NCI-H510A (cell line): ENCODE results near the gene EIF4E1B.

Source experiments
- DNase-seq: peaks from one replicate; lab custom pipeline; 2025; lab: John Stamatoyannopoulos, UW

EIF4E1B gene

DNA sequence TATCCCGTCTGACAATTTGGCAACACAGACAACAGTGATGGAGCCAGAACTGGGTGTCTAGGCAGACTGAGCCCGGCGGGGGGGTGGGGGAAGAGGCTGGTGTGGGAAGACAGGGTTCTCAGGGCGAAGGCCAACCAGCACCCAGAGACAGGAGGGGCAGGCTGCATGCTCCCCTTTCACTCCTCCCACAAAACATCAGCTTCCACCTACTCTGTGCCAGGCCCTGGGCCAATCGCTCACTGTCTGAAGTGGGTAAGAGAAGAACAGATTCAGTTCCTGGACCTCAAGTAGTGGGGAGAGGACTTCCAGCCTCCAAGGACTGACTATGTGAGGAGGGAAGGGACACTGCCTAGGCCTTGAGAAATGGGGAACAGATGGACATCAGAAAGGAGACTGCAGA, 2.9 kb upstream of the EIF4E1B start:
- DNase-seq = no peak

DNA sequence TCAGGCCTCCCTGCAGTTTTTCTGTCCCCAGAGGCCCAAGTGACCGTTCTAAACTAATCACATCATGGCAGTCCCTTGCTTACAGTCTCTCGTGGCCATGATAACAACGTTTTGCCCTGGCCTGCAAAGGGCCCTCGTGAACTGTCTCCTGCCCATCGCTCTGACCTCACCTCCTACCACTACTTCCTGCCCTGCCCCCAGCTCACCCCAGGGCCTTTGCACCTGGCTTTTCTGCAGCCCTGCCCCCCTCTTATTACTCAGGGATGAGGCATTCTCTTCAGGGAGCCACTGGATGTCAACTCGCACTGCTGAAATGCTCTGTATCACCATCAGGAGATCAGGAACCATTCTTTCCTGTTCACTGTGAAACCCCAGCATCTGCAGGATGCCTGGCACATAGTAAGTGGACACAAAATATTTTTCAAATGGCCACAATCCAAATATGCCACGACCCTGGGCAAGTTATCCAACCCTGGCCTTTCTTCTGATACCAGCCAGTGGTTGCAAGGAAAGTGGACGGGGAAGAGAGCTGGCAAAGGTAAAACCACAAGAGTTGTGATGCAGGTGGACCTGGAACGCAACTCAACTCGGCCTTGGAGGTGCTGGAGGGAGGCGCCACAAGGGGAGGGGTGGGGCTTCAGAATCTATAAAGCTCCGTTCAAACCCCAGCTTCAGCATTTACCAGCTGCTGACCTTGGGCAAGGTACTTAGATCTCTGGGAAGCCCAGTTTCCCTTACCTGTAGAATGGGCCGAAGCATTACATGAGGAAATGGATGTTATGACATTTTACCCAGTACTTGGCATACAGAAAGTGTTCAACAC, 1.9 kb upstream of the EIF4E1B start:
- DNase-seq = no peak

DNA sequence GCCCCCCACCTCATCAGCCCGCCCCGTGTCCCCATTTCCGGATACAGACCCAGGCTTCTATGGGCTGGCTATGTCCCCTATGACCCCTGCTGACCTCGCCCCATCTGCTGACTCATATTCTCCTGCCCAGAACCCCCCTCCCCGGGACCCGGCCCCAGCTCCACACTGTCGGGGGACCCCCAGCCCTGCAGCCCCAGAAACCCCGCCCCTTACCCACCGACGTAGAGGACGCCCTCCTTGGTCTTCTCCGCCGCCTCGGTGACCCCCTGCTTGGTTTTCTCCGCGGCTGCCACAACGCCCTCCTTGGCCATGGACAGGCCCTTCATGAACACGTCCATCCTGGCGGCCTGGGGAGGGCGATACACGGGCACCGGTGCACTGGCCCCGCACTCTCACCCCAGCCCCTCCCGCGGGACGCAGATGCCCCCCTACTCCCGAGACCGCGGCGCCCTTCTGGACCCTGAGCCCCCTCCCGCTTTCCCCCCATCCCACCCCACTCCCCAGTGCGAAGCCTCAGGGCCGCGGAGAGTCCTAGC, 1.1 kb upstream of the EIF4E1B start:
- no peak for DNase-seq

DNA sequence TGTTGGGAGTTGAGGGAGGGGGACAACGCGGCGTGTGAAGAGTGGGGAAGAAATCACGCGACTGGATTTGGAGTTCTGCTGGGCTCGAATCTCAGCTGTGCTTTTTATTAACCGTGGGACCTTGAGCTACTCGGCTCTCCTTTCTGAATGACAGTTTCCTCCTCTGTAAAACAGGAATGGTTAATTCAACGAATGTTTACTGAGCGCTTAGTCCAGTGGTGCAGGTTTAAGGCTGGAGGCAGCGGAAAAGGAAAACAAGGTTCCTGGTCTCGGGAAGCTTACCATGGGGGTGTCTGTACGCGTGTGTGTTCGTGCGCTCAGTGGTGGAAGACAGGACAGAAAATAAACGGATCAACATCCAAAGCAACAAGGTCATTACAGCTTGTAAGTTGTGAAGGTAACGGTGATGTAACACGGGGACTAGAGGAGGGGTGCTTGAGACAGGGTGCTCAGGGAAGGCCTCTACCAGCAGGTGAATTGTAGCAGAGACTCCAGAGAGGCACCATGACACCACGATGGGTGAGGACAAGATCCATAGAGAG, 277 bp downstream of the EIF4E1B start:
- DNase-seq = no peak

DNA sequence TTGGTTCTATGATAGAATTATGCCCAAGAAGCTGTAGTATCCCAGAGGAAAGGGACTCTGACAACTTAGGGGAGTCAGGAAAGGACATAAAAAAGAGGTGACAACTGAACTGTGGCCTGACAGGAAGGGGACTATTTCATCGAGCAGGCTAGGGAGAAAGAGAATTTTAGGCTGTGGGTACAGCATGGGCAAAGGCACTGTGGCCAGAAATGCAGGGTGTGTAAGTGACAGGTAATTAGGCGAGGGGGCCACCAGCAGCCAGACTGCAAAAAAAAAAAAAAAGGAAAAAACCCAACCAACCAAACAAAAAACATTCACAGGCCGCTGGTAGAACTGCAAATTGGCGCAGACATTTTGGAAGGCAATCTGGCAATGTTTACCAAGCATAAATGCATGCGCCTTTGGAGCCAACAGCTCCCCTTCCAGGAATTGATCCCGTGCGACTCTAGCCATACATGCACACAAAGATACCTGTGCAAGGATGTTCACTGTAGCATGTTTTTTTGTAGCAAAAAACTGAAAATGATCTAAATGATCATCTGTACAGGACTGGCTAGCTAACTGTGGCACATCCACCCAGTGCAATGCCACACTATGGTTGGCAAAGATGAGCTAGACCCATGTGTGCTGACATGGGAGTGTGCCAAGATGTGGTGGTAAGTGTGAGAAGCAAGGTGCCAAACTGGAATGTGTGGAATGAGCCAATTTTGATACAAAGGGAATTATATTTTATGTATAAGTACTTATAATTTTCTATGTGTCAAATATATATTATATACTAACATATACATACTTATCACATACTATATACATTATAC, 1.1 kb downstream of the EIF4E1B start:
- DNase-seq = no peak

DNA sequence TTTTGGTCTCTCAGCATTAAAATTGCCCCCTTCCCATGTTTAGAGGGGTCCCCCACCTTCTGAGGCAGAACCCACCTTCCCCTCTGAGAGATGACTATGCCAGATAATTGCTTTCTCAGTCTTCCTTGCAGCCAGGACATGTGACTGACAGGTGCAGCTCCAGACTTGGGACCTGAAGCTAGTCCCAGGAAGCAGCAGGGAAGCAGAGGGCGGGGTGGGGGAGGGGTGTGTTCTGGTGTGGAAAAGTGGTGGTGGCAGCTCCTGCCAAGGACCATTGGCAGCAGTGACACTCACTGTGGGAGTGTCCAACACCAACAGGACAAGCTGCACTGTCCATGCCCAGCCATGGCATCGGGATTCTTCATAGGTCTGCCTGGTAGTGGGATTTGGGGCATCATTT, 2.3 kb downstream of the EIF4E1B start:
- DNase-seq = no peak

DNA sequence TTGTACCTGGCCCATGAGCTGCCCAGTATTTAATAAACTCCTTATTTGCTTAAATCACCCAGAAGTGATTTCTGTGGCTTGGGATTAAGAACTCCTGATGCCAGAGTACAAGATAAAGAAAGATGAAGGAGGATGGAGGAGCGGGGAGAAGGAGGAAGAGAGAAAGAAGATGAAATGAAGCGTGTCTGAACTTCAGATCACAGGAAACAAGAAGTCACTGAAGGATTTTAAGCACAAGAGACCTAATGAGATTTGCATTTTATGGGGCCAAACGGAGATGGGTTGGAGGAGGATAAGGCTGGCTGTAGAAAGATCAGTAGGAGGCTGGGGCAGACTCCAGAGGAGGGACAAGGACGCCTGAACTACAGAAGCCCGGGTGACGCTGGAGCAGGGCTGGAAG, 3.1 kb downstream of the EIF4E1B start:
- DNase-seq = no peak

DNA sequence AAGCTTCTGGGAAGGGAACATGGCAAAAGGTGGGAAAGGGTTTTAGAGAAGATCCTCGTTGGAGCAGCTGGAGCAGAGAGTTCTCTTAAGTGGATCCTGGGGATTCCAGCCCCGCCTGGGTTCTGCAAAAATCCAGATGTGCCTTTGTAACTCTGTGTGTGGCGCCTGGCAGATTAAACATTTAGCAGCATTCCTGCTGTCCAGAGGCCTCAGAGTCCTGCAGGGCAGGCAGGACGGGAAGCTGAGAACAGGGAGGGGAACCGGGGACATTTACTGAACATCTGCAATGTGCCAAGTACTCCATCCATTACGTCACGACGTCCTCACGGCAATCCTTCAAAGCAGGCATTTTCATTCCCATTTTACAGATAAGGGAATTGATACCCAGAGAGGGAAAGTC, 6.0 kb downstream of the EIF4E1B start:
- DNase-seq = no peak

DNA sequence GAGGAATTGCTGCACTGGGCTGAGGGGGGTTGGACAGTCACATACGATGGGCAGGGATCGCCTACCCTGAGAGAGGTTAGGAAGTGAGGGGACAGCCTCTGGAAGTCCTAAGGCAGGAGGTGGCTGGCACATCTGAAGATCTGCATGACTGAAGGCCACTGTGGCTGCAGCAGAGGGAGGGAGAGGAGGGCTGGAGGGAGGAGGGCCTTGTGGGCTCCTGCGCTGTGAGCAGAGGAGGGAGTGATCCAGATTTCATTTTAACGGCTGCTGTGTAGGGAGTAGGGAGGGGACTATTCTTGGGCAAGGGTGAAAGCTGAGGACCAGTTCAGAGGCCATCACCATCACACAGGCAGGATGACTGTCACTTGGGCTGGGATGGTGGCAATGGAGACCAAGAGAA, 7.1 kb downstream of the EIF4E1B start:
- DNase-seq = no peak

DNA sequence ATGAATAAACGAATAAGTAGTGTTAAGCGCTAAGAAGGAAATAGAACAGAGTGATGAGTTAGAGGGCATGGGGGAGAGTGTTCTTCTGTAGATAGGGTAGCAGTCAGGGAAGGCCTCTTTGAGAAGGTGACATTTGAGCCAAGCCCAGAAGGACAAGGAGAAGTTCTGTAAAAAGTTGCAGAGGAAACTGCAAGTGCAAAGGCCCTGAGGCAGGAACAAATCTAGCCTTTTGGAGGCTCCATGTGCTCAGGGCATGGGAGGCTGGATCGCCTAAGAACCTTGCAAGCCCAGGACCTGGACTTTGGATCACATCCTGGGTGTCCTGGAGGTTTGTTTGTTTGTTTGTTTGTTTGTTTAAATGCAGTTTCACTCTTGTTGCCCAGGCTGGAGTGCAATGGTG, 8.0 kb downstream of the EIF4E1B start:
- no peak for DNase-seq

DNA sequence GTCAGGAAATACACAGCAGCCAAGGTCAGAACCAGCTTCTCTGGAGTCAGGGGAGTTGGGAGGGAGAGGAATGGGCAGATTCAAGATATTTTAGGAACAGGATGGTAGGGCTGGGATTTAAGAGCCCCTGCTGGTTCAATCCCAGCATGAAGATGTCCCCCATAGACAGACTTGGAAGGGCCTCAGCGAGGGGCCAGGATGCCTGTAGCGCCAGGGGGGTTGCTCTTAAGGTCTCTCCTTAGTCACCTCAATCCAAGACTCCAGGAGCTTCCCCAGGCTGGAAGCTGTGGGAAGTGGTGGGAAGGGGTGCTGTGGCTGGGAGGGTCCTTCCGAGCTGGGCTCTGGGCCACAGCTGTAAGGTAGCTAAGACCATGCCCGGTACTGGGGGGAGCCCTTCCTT, 8.7 kb downstream of the EIF4E1B start:
- DNase-seq = no peak

DNA sequence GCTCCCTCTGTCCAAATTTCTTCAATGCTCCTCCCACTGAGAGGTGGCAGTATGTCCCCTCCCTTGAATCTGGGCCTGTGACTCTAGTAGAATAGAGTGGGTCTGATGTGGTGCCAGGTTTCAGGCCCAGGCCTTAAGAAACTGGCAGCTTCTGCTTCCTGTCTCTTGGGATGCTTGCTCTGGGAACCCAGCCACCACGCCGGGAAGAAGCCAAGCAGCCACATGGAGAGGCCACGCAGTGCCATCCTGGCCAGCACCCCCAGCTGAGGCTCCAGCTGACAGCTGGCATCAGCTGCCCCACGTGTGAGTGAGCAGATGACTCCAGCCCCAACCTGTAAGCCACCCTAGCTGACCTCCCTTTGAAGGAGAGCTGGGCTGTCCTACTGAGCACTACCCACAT, 9.5 kb downstream of the EIF4E1B start:
- no peak for DNase-seq

DNA sequence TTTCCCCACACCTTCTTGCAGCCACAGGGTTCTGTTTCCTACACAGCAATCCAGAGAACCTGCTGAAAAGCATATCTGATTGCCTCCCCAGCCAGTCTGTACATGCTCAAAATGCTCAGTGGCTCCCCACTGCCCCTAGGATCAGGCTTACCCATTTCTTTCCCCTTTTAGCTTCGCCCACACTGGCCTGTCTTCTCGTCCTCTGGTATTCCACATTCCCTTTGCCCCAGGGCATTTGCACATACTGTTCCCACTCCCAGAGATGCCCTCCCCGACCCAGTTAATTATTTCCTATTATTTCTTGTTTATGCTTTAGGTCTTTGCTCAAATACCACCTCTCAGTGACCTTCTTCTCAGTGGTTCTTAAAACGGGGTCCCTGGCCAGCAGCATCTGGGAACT, 10.1 kb downstream of the EIF4E1B start:
- DNase-seq = no peak

DNA sequence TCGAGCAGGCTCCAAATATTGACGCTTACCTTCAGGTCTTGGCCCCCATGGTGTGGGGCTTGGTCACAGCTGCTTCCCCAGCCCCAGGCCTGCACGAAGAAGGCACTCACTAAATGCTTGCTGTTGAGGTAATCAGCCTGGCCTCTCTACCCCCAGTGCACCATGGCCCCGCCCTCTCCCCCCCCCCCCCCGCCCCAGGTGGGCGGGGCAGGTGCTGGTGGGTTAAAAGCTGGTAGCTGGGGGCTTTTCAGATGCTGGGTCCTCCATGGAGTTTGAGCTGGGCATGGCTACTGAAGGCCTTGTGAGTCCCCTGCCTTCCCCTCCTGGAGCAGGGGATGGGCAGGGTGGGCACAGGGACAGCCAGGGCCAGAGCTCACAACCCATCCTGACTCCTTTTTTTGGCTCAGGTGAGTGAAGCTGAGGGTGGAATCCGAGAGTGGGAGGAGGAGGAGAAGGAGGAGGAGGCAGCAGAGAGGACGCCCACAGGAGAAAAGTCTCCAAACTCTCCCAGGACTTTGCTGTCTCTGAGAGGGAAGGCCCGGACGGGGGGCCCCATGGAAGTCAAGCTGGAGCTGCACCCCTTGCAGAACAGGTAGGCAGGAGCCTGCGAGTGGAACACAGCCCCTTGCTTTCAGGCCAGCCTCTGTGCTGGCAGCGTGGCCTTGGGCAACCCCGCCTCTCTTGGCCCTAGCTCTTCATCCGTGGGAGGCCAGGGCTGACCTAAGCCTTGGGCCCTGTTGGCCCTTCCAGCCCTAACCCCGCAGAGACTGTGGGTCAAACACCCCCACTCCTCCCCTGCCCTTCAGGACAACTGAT, 12.4 kb downstream of the EIF4E1B start:
- DNase-seq = no peak

DNA sequence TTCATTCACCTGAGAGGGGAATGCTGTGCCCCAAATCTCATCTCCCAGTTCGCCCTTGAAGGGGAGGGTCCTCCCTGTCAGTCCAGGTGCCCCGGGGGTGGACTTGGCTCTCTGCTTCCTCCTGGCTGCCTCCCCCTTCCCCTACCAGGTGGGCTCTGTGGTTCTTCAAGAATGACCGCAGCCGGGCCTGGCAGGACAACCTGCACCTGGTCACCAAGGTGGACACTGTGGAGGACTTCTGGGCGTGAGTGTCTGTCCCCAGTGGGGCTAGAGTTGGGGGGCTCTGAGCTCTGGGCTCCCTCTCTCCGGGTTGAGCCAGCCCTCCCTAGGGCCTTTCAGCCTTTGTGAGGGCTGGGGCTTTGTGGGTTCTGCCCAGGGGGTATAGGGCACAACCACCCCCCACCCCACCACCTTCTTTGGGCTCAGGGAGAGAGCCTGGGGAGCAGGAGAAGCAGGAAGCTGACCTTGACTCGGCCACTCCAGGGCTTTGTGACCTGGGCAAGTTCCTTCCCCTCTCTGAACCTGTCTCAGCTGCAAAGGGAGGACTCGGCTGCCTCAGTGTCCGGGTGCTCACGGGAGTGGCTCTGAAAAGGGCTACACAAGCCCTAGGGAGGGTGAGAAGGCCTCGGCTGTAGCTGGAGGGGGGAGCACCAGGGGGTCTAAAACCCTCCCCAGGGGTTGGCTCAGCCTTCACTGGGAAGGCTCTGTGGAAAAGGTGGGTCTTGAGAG, 13.2 kb downstream of the EIF4E1B start:
- no peak for DNase-seq

DNA sequence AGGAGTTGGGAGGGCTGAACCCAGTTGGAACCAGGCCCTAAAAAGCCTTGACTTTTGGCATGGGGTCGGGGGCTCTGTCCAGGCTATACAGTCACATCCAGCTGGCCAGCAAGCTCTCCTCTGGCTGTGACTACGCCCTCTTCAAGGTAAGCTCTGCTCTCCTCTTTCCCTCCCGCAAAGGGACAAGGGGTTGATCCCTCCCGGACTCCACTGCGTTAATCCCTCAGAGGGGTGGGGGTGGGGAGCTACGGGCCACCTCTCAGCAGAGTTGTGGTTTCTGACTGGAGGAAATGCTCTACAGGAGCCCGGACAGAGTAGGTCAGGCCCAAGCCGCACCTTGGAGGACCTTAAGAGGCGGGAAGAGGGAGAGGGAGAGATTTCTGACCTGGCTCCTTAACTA, 13.8 kb downstream of the EIF4E1B start:
- DNase-seq = no peak

DNA sequence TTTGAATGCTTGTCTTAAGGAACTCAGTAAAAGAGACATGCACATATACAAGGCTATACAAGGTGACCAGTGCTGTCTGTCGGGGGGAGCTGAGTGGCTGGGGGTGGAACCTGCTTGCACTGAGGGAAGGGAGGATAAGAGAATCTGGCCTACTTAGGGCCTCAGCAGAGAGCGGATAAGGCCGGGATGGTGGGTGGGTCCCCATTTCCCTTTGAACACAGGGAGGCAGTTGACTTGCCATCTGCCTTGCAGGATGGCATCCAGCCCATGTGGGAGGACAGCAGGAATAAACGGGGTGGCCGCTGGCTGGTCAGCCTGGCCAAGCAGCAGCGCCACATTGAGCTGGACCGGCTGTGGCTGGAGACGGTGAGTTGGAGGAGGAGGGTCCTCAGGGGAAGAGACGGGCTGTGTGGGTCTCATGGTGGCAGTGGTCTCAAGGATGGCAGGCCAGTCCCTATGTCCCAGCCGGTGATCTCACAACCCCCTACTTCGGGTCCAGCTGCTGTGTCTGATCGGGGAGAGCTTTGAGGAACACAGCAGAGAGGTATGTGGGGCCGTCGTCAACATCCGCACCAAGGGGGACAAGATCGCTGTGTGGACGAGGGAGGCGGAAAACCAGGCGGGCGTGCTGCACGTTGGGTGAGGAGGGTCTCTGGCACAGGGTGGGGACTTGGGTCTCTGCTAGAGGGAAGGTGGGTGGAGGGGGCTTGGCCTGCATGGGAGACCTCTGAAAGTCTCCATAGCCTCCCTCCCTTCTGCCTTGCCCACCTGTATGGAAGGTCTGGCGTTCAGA, 14.6 kb downstream of the EIF4E1B start:
- no peak for DNase-seq

DNA sequence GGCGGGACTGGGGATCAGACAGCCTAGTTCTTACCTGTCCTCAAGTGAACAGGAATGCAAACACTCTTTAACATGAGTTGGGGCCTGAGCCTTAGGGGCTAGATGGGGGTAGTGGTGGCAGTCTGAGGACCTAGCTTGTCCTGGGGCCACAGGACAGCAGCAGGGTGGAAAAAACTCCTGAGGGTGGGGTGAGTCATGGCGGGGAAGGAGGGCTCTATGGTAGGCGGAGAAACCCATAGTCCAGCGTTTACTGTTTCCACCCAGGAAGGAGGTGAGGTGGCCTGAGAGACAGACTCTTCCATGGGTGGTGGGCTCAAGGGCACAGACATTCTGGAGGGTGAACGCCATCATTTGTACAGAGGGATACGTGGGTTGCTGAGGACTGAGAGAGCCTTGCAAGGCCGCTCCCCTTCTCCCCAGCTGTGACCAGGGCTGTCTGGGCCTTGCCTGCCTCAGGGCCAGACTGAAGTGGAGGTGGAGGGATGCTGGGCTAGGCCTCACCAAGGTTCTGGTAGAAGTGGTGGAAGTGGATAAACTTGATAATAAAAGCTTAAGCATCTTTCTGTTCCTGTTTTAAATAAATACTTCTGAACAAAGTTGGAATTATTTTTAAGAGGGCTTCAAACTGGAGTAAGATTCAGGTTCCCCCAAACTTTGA, 15.7 kb downstream of the EIF4E1B start:
- no peak for DNase-seq

DNA sequence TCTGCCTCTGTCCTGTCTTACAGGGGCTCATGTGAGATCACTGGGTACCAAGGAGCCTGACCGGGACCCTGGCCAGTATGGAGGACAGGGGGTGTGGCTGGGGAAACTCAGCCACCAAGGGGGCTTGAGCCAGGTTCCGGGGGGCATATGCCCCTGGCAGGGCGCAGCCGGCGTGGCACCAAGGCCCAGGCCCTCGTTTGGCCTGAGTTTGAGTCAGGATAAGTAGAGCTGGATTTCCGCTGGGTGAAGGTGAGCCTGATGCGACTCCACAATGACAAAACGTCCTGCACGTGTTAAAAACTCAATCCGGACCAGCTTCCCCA, 16.2 kb downstream of the EIF4E1B start:
- DNase-seq = no peak
